OCI-LY1 (cell line): ENCODE data around the gene PHC1.

ENCODE experiments used
- EZH2 ChIP-seq: fragments of 200-600 bp; sonication (generic), shearing (Covaris generic); IDR thresholded peaks from 2 replicates; pipeline ENCODE4 v1.8.0; 2017; ENCODE audit warnings: borderline replicate concordance, mixed run types, mild to moderate bottlenecking, antibody characterized with exemption, low read length, moderate library complexity, mixed read lengths
- TF ChIP-seq, protein P1 (sequence below): fragments of 200-600 bp; sonication (generic), shearing (Covaris generic); IDR thresholded peaks from 2 replicates; pipeline ENCODE4 v1.5.1; 2017; ENCODE audit warnings: mild to moderate bottlenecking, antibody characterized with exemption, low read length, moderate library complexity, mixed read lengths

DNA sequence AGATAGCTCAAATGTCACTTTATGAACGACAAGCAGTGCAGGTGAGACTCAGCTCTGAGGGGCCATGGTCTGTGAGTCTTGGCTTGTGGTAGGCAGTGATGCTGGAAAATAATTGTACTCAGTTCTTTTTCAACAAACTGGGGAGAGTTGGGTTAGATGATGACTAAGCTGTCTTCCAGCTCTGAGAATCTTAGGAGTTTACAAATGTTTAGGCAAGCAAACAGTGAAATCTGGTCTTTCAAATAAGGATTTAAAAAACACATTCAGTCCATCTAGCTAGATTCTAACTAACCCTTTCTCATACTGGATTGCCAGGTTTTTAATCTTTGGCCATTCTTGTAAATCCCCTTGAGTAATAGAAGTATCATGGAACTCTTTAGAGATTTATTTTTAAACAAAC is 3.4 kb downstream of the PHC1 start:
- TF ChIP-seq, protein P1, sequence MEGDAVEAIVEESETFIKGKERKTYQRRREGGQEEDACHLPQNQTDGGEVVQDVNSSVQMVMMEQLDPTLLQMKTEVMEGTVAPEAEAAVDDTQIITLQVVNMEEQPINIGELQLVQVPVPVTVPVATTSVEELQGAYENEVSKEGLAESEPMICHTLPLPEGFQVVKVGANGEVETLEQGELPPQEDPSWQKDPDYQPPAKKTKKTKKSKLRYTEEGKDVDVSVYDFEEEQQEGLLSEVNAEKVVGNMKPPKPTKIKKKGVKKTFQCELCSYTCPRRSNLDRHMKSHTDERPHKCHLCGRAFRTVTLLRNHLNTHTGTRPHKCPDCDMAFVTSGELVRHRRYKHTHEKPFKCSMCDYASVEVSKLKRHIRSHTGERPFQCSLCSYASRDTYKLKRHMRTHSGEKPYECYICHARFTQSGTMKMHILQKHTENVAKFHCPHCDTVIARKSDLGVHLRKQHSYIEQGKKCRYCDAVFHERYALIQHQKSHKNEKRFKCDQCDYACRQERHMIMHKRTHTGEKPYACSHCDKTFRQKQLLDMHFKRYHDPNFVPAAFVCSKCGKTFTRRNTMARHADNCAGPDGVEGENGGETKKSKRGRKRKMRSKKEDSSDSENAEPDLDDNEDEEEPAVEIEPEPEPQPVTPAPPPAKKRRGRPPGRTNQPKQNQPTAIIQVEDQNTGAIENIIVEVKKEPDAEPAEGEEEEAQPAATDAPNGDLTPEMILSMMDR: no peak
- no peak for TF ChIP-seq EZH2
